ENCODE measurements around the gene PRKCSH. TPM values are rescaled to one million over a fixed set of nuclear protein-coding genes. Genes with fewer than 3 reads are reported as not detected.
"Not testable (repeated sequence)": the region's sequence is repeated elsewhere in the genome, so short reads cannot be mapped to it uniquely, and the experiment has no call there.

PRKCSH gene, protein sequence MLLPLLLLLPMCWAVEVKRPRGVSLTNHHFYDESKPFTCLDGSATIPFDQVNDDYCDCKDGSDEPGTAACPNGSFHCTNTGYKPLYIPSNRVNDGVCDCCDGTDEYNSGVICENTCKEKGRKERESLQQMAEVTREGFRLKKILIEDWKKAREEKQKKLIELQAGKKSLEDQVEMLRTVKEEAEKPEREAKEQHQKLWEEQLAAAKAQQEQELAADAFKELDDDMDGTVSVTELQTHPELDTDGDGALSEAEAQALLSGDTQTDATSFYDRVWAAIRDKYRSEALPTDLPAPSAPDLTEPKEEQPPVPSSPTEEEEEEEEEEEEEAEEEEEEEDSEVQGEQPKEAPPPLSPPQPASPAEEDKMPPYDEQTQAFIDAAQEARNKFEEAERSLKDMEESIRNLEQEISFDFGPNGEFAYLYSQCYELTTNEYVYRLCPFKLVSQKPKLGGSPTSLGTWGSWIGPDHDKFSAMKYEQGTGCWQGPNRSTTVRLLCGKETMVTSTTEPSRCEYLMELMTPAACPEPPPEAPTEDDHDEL
- total RNA-seq (ENCODE audit: insufficient read depth, low replicate concordance), result 182 TPM

DNA sequence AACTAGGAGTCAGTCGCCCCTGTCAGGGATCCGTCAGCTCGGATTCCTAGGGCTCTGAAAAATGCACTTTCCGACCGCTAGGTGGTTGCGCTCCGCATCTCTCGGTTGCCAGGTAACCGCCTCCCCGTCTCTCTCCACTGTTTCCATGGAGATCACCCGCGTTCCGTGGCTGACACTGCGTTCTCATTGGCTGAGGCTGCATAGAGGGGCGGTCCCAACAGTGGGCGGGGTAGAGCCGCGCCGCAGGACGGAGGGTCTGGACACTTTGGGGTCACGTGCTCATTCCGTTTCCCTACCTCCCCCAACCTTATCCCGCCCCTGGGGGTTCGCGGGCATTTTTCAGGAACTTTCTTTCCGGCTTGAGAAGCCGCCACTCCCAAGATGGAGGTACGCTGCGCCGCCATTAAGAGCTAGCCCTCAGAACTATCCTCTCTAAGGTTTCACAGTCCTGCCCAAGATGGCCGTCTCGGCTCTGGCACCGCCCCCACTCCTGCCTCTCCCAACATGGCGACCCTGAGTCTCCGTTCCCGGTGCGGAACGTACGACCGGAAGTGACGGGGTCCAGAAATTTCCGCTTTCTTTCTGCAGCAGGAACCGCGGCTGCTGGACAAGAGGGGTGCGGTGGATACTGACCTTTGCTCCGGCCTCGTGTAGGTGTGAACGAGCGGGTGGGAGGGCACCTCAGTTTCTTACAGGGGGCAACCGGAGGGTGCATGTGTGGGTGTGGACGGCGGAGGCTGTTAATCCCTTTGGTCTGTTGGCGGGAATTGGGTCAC is at the start of gene PRKCSH, which contains the start of gene ODAD3:
Gene PRKCSH (plus strand): TSS at position 579 of the 776 bp plus-strand sequence. CDS start 483 bp downstream, outside the sequence.
Gene ODAD3 (minus strand): TSS at position 65 of the 776 bp plus-strand sequence. CDS start 105 bp downstream, outside the sequence.
- DNase-seq (ENCODE audit: low spot score), result peak; percentile 100

DNA sequence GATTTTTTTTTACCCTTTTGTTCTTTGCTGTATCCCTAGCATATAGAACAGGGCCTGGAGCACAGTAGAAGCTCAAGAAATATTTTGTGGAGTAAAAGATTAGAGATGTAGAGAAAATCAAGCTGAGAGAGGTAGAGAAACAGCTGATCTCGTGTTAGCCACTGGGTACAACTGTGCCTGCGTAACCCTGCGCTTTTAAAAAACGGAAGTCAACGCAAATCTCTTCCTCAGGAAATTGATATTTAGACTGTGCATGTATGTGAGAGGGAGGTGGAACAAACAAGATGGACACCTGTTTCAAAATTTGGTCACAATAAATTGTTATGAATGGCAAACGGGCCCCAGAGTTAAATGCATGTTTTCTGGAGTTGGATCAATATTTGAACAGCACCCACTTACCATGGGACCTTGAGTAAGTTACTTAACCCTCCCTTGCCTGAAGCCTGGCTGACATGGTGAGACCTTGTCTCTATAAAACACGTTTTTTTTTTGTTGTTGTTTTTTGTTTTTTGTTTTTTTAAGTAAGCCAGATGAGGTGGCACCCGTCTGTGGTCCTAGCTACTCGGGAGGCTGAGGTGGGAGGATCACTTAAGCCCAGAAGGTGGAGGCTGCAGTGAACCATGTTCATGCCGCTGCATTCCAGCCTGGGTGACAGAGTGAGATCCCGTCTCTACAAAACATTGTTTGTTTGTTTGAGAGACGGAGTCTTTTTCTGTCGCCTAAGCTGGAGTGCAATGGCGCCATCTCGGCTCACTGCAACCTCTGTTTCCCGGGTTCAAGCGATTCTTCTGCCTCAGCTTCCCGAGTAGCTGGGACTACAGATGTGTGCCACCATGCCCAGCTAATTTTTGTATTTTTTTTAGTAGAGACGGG is 48.0 kb upstream of the PRKCSH start:
- no peak for DNase-seq (ENCODE audit: low spot score)

DNA sequence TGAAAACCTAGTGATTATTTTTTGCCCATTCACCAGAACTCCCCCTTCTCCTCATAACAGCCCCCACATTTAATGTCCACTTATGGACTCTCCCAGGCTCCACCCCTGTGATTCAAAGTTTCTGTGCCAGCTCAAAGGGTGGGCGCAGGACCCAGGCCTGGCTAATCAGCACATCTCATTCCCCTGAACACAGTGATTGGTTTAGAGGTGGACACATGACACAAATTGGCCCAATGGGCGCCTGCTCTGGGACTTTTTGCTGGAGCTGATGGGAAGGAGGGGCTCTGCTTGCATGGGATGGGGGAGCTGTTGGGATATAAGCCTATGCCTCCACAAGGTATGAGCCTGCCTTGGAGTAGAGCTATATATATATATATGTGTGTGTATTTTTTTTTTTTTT is 45.1 kb upstream of the PRKCSH start:
- DNase-seq (ENCODE audit: low spot score), result no peak

DNA sequence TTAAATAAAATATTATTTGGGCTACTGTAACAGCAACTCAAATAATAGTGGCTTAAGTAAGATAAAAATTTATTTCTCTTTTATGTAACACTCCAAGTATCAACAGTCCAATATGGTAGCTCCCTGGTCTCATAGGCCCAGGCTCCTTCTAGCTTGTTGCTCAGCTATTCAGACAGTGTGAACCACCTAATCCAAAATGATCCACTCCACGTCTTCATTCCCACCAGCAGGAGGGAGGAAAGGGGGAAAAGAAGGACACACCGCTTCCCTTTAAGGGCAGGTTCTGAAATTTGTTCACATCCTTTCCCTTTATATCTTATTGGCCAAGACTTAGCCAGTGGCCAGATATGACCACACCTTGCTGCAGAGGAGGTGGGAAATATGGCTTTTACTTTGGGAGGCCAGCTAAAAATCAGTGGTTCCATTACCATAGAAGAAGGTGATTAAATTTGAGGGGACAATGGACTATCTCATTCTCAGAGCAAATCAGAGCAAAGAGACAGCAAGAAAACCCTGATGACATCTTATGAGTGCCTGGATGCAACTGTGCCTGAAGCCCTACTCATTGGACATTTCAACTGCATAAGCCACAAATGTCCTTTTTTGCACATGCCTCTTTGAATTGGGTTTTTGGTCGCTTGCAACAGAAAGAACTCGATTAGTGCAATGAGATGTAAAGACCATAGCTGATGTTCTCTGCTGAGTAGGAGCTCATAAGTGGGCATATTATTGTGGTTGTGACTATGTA is 44.3 kb upstream of the PRKCSH start:
- DNase-seq (ENCODE audit: low spot score), result no peak

- DNase-seq (ENCODE audit: low spot score), result no peak
Measured at GRCh38 chr19:11397089-11397610, 38.3 kb upstream of the PRKCSH start.

DNA sequence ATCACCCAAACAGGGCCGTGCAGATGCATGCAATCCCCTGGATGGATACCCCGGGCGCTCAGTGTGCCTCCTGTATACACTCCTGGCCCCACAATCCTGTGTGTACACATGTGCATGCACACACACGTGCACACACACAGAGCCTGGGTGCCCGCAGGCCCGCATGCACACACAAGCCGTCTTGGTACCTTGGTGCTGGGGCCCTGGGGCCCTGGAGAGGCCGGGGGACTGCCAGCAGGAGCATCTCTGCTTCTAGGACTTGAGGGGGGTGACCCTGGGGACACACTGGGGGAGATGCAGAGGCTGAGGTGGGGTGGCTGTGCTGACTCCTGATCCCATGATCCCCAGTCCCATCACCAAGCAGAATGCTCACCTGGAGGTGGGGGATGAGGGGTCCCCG is 35.8 kb upstream of the PRKCSH start:
- no peak for DNase-seq (ENCODE audit: low spot score)

DNA sequence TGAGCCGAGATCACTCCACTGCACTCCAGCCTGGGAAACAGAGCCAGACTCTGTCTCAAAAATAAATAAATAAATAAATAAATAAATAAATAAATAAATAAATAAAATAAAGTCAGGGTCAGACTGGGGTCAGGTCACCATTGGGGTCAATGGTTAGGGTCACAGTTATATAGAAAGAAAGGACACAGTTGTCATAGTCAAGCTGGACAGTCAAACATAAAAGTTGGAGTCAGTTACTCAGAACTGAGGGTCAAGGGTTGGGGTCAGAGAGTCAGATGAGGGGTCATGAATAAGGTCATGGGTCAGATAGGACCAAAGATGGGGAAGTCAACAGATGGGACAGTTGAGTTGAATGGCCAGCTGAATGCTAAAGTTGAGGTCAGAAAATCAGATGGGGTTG is 34.6 kb upstream of the PRKCSH start:
- no peak for DNase-seq (ENCODE audit: low spot score)

DNA sequence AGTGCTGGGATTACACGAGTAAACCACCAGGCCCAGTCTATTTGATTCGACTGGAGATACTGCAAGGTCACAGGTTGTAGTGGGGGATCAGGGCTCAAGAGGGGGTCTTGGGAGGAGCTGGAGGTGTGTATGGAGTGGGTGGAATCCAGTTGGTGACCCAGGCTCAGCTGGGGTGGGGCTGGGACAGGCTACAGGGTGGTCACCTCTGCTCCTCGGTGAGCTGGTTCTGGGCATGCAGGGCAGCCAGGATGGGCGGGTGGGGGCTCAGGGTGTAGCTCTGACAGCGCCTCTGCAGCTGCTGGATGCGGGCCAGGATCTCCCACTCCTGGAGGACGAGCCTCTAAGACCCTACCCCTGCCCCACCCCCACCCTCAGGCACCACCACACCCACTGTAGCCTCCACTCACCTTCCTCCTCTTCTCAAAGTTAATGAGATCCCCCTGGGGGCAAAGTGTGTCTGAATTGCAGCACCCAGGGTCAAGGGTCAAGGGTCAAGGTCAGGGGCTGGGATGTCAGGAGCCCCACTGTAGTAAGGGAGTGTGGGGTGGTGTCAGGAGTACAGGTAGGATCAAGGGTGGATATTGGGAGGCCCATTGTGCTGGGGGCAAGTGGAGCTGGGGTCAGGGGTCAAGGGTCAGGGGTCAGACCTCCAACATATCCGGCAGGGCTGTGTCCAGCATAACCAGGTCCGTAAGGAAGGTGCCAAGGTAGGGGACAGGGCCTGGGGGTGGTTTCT is 33.5 kb upstream of the PRKCSH start:
- DNase-seq (ENCODE audit: low spot score), result no peak

DNA sequence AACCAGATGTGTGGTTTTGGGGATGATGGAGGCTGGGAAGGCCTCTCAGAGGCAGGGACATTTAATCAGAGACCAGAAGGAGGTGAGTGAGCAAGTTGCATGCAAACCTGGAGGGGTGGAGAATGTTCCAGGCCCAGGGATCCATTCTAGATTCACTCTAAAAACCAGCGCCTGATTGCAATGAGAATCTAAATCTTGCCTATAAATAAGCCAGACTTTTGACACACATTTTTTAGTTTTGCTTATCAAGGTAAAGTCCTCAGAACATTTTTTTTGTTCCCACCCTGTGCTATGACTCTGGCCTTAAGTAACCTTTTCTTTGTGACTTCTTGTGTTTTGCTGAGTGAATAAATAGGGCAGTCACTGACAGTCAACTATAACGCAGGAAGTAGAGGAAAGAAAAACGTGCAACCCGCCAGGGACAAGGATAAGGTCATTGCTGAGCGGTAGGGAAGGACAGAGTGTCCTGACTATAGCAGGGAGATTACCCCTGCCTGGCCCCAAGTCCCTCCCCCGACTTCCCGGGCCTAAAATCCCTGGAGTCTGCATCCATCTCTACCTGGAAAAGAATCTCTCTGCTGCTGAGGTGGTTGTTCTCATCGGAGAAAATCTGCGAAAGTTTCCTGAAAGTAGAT is 30.7 kb upstream of the PRKCSH start:
- no peak for DNase-seq (ENCODE audit: low spot score)

GRCh38 chr19:11405846-11406643 is 29.4 kb upstream of the PRKCSH start:
- no peak for DNase-seq (ENCODE audit: low spot score)

- not testable (repeated sequence) for DNase-seq (ENCODE audit: low spot score)
Measured at GRCh38 chr19:11406703-11407236, 28.7 kb upstream of the PRKCSH start.

- DNase-seq (ENCODE audit: low spot score), result no peak
Measured at GRCh38 chr19:11408591-11408990, 26.8 kb upstream of the PRKCSH start.

DNA sequence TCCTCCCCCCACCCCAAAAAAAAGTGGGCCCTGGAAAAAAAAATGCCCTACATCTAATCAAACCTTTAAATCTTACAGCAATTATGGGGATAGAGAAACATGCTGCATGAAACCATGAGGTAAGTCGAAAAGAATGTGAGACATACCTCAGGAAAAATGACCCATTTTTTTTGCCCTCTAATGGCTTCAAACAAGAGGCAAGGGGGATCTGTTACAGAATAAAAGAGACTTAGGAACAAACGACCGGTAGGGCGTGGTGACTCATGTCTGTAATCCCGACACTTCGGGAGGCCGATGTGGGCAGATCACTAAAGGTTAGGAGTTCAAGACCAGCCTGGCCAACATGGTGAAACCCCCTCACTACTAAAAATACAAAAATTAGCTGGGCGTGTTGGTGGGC is 24.8 kb upstream of the PRKCSH start:
- no peak for DNase-seq (ENCODE audit: low spot score)

DNA sequence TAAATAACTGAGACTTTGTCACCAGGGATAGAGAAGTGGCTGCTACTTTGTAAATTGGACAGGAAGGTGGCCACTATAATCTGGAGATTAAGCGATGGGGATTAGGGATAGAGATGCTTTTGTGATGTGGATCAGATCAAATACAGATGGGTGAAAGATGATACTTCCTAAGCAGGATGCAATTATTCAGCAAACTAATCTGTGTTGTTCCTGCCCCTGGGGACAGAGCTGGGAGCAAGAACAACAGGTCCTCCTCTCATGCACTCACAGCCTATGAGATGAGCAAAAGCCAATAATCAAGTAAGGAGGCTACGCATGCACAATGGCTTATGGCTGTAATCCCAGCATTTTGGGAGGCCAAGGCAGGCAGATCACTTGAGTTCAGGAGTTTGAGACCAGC is 20.9 kb upstream of the PRKCSH start:
- no peak for DNase-seq (ENCODE audit: low spot score)

DNA sequence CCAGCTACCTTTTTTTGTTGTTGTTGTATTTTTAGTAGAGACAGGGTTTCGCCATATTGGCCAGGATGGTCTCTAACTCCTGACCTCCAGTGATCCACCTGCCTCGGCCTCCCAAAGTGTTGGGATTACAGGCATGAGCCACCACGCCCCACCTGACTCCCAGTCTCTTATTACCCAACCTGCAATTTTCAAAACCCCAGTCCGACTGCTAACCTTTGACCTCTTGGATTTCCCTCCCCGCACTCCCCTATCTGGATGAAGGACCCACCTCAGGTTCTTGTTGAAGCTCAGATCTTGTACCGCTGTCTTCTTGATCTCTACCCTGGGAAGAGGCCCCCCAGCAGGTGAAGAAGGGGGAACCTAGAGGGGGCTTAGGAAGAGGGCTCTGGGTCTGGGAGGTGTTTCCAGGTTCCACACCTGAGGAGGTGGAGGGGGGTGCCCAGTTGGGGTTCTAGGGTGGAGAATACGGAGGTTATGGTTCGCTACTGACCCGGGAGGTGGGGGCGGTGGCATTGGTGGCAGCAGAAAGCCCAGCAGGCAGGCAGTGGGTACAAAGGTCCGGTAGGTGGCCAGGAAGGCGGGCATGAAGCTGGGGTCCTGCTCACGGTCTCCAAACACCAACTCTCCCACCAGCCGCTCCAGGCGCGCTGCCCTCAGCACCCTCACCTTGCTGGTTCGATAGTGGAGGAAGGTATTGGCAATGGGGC is 18.9 kb upstream of the PRKCSH start:
- no peak for DNase-seq (ENCODE audit: low spot score)

- DNase-seq (ENCODE audit: low spot score), result no peak
Measured at GRCh38 chr19:11418094-11418548, 17.3 kb upstream of the PRKCSH start.

Data from umbilical cord (tissue), 2 donors.